Activated CD8-positive, alpha-beta T cell treated with anti-CD3 and anti-CD28 coated beads for 36 hours (primary cell): ENCODE results near the gene TCF7L2. TPM values are rescaled to one million over a fixed set of nuclear protein-coding genes. Genes with fewer than 3 reads are reported as not detected.

ENCODE experiments used
- ATAC-seq: fragments of 200-7000 bp; cut with Tn5 transposase; one replicate; pipeline ENCODE4 v1.10.0; 2021; ENCODE audit warnings: mild to moderate bottlenecking, moderate library complexity
- CTCF ChIA-PET: fragments of 350-600 bp; sonication (Branson Sonifier 250); formaldehyde crosslinking; loops from one replicate; lab custom pipeline; 2021; ENCODE audit warnings: antibody characterized with exemption; lab: Charles Lee
- POLR2A ChIA-PET: fragments of 350-600 bp; sonication (Branson Sonifier 250); formaldehyde crosslinking; loops from one replicate; lab custom pipeline; 2021; ENCODE audit warnings: antibody characterized with exemption; lab: Charles Lee
- DNase-seq: peaks from one replicate; pipeline ENCODE4 v3.0.0-alpha.2; 2020
- H3K27ac Mint-ChIP-seq: one replicate; pipeline ENCODE4 v1.8.0; 2021; ENCODE audit warnings: mild to moderate bottlenecking, mixed read lengths
- H3K27me3 Mint-ChIP-seq: one replicate; pipeline ENCODE4 v1.8.0; 2021; ENCODE audit warnings: mixed read lengths
- H3K36me3 Mint-ChIP-seq: one replicate; pipeline ENCODE4 v1.8.0; 2021; ENCODE audit warnings: low read depth, mixed read lengths
- H3K4me1 Mint-ChIP-seq: one replicate; pipeline ENCODE4 v1.8.0; 2021; ENCODE audit warnings: low read depth, mixed read lengths
- H3K4me3 Mint-ChIP-seq: one replicate; pipeline ENCODE4 v1.8.0; 2021; ENCODE audit warnings: mild to moderate bottlenecking, moderate library complexity, mixed read lengths
- H3K9me3 Mint-ChIP-seq: one replicate; pipeline ENCODE4 v1.8.0; 2021; ENCODE audit warnings: mixed read lengths
- CTCF ChIP-seq: fragments of 200-600 bp; IDR thresholded peaks from one replicate; pipeline ENCODE4 v1.8.0; 2022; ENCODE audit warnings: antibody characterized with exemption, mild to moderate bottlenecking
- intact Hi-C: fragments of 100-400 bp; cut with micrococcal nuclease; formaldehyde crosslinking; loops from one replicate; pipeline ENCODE4 v1.10.0; 2022
- total RNA-seq, 2 experiments: library from RNA; stranded (reverse); gene quantifications; one replicate each; pipeline ENCODE4 v1.2.3, GENCODE V29; 2021

Gene TCF7L2
- total RNA-seq, 2 experiments from 2014 or later, result 1.5 to 1.6 TPM

DNA sequence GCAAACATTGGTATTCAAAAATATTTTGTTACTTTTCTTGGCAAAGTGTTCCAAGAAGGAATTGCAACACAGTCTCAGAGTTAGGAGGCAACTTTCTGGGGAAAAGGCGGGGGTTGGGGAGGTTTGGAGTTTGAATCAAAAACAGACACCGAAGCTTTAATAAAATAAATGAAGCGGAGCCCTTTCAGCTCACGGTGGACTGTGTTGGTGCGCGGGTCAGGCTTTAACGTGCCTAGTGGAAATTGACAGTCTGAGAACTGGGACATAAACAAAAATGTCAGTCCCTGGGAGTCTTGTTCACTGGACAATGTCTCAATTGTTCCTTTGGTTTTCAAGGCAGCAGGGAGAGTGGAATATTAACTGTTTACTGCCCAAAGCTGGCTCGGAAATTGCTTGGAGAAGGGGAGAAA, 109.3 kb downstream of the TCF7L2 start:
- no peak for TF ChIP-seq CTCF
- no peaks in the 10 kb centered on the region for H3K27me3 Mint-ChIP-seq
- no peak for DNase-seq
- CTCF ChIA-PET, result interaction anchor here (1.4 kb wide), 1 partner anchor 326 kb away, joined by 4 read pairs; no protein-coding TSS in a partner anchor
- POLR2A ChIA-PET, result interaction anchor here (0.9 kb wide), 1 partner anchor 131 kb away, joined by 3 read pairs; no protein-coding TSS in a partner anchor
- H3K36me3 Mint-ChIP-seq, result no peaks in the 10 kb centered on the region
- H3K9me3 Mint-ChIP-seq, result no peaks in the 10 kb centered on the region
- H3K4me1 Mint-ChIP-seq, result no peaks in the 10 kb centered on the region
- ATAC-seq, result no peak
- no peak overlapping the region for H3K4me3 Mint-ChIP-seq
- H3K27ac Mint-ChIP-seq, result no peak overlapping the region
- intact Hi-C loops, result no loop called here

GRCh38 chr10:113060201-113061053, 110.4 kb downstream of the TCF7L2 start:
- no peak for TF ChIP-seq CTCF
- no peak overlapping the region for H3K4me3 Mint-ChIP-seq
- CTCF ChIA-PET, result interaction anchor here (1.4 kb wide), 1 partner anchor 325 kb away, joined by 4 read pairs; no protein-coding TSS in a partner anchor

DNA sequence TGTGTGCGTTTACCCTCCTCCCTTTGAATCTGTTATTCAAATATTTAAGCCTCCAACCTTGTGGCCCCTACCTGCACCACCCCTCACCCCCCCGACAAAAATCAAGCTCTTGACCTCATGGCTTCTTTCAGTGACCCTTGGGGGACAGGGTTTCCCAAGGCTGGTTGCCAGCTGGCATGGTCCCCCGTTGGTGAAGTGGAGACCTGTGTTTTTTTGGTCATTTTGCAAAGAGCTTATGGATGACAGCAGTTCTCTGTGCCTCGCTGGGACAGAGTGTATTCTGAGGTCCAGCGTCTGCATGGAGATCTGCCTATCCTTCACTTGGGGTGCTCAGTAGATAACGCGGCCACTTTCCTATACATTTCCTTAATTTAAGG, 111.0 kb downstream of the TCF7L2 start:
- CTCF ChIA-PET, result no interaction called here
- POLR2A ChIA-PET, result no interaction called here

More at GRCh38 chr10:113060201-113061053, 110.4 kb downstream of the TCF7L2 start:
- POLR2A ChIA-PET, result interaction anchor here (0.9 kb wide), 1 partner anchor 133 kb away, joined by 3 read pairs; no protein-coding TSS in a partner anchor
- H3K36me3 Mint-ChIP-seq, result no peaks in the 10 kb centered on the region
- intact Hi-C loops, result no loop called here
- H3K9me3 Mint-ChIP-seq, result no peaks in the 10 kb centered on the region
- H3K4me1 Mint-ChIP-seq, result no peaks in the 10 kb centered on the region
- no peak overlapping the region for H3K27ac Mint-ChIP-seq
- no peak for DNase-seq
- ATAC-seq, result no peak
- no peaks in the 10 kb centered on the region for H3K27me3 Mint-ChIP-seq

DNA sequence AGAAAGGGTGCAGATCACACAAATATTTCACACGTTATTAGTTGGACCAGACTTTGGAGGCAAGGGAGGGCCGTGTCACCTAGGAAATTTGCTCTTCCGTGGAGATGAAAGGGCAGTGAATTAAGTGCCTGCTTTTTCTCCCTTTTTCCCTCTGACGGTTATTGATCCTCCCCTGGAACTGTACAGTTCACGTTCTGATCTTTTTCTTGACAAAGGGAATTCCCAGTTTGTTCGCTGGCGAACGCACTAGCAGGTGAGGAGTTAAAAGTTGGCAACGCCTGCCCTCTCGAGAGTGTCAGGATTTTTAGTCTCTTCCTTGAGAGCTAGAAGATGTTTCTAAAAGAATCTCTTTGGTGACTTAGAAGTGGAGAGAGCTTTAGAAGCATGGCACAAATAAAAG, 111.5 kb downstream of the TCF7L2 start:
- no peaks in the 10 kb centered on the region for H3K27me3 Mint-ChIP-seq
- no peak overlapping the region for H3K27ac Mint-ChIP-seq
- ATAC-seq (no peak), DNase-seq (no peak)
- H3K36me3 Mint-ChIP-seq, result no peaks in the 10 kb centered on the region
- CTCF ChIA-PET, result no interaction called here
- H3K9me3 Mint-ChIP-seq, result no peaks in the 10 kb centered on the region
- H3K4me1 Mint-ChIP-seq, result no peaks in the 10 kb centered on the region
- TF ChIP-seq CTCF, result no peak
- H3K4me3 Mint-ChIP-seq, result no peak overlapping the region
- POLR2A ChIA-PET, result no interaction called here
- intact Hi-C loops, result no loop called here

More for the DNA sequence above, 111.0 kb downstream of the TCF7L2 start:
- intact Hi-C loops, result no loop called here
- H3K4me3 Mint-ChIP-seq, result no peak overlapping the region
- no peaks in the 10 kb centered on the region for H3K27me3 Mint-ChIP-seq
- H3K4me1 Mint-ChIP-seq, result no peaks in the 10 kb centered on the region
- H3K9me3 Mint-ChIP-seq, result no peaks in the 10 kb centered on the region
- no peak overlapping the region for H3K27ac Mint-ChIP-seq
- TF ChIP-seq CTCF, result no peak
- H3K36me3 Mint-ChIP-seq, result no peaks in the 10 kb centered on the region
- DNase-seq (no peak), ATAC-seq (no peak)
